Testis (tissue), 2 donors: Measurements from ENCODE around the gene DDX51.

Source experiments
- CTCF ChIP-seq, 3 experiments: fragments of 450-650 bp in 2 of 3; fragments of 200-600 bp in 1 of 3; sonication (generic) in 1 of 3; IDR thresholded peaks; one replicate each; pipeline ENCODE4 v1.5.1; 2016 to 2019; ENCODE audit warnings: antibody characterized with exemption in 3 of 3, mild to moderate bottlenecking in 2 of 3, moderate library complexity in 1 of 3
- POLR2A ChIP-seq: fragments of 450-650 bp; IDR thresholded peaks from one replicate; pipeline ENCODE4 v1.6.1; 2017; ENCODE audit warnings: antibody characterized with exemption, mild to moderate bottlenecking, moderate library complexity

- TF ChIP-seq CTCF (IDR thresholded peaks at IDR 0.05) (no peak), POLR2A (no peak)
Measured at GRCh38 chr12:132141976-132142678, 2.0 kb downstream of the DDX51 start.
